Measurements from ENCODE around the gene HSPB6. TPM values are rescaled to one million over a fixed set of nuclear protein-coding genes. Genes with fewer than 3 reads are reported as not detected.

HSPB6 gene
- total RNA-seq, 1 donor from 2014 or later: 662 TPM

DNA sequence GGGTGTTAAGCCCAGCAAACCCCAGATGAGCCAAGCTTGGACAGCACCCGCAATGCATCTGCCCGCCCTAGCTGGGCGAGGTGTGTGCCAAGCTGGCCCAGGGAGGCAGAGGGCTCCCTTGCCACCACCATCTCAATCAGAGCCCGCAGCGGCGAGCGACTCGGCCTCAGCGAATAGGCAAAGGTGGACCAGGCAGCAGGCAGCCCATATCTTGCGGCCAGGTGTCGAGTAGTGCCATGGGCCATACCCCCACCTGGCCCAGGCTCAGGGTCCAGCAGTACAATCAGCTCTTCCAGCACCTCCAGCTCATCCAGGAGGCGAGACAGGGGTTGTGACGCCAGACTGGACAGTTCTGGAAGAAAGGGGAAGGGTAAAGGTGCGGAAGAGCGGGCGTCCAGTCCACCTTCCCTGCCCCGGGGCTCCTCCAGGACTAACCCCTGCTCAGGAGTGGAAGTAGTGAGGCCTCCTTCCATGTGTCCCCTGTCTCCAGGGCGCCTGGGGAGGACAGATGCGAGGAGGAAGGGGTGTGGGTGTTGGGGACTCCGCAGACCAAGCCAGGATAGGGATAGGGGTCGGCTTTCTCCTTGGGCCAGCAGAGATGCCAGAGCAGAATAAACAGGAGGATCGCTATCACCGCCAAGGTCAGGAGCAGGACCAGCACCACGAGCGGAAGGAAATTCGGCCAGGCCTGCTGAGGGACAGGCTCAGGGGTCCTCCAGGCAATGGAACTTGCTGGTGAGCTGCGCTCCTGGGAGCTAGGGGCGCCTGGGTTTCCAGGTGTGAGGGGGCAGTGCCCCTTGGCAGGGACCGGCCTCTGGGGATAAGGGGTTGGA is 17.3 kb downstream of the HSPB6 start:
- no peak for DNase-seq (ENCODE audit: missing footprints)
- ATAC-seq: no peak
- intact Hi-C loops (cut with DNase I): loop anchor here (10.0 kb wide), 1 partner anchor 375 kb away; the partner anchor contains the start of genes OVOL3, POLR2I and TBCB

DNA sequence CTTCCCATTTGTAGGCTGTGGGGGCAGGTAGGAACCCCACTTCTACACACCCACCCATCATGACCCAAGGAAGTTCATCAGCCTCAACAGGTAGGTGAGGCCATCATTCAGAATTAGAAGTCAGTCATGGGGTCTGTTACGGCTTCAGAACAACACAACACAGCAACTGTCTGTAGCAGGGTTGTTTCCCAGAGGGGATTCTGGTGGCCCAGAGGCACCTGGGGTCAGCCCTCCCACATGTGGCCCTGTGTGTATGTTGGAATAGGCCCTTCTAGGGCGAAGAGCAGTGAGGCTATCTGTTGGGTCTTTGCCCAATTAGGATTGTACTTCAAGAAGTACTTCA is 18.0 kb downstream of the HSPB6 start:
- no peak for DNase-seq (ENCODE audit: missing footprints)
- intact Hi-C loops (cut with DNase I): no loop called here
- ATAC-seq: no peak

DNA sequence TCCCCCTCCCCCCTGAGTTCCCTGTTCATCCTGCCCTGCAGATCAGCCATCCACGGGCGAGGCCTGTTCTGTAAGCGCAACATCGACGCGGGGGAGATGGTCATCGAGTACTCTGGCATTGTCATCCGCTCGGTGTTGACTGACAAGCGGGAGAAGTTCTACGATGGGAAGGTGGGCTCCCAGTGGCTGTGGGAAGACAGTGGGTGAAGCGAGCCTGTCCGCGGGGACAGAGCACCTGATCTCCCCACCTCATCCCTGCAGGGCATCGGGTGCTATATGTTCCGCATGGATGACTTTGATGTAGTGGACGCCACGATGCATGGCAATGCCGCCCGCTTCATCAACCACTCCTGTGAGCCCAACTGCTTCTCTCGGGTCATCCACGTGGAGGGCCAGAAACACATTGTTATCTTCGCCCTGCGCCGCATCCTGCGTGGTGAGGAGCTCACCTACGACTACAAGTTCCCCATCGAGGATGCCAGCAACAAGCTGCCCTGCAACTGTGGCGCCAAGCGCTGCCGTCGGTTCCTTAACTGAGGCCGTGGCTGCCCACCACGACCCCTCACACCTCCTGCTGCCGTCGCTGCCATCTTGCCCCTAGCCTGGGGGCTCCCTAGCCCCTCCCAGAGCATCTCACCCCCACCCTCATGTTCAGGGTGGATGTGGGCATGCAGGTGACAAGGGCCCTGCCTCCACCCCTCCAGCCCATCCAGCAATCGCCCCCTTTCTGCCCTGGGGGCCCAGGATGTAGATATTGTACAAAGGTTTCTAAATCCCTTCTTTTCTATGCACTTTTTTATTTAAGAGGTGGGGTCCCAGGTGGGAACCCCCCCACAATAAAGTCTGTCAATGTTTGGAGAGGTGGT is 18.6 kb downstream of the HSPB6 start:
- intact Hi-C loops (cut with DNase I): no loop called here
- ATAC-seq (no peak), DNase-seq (ENCODE audit: missing footprints) (no peak)

DNA sequence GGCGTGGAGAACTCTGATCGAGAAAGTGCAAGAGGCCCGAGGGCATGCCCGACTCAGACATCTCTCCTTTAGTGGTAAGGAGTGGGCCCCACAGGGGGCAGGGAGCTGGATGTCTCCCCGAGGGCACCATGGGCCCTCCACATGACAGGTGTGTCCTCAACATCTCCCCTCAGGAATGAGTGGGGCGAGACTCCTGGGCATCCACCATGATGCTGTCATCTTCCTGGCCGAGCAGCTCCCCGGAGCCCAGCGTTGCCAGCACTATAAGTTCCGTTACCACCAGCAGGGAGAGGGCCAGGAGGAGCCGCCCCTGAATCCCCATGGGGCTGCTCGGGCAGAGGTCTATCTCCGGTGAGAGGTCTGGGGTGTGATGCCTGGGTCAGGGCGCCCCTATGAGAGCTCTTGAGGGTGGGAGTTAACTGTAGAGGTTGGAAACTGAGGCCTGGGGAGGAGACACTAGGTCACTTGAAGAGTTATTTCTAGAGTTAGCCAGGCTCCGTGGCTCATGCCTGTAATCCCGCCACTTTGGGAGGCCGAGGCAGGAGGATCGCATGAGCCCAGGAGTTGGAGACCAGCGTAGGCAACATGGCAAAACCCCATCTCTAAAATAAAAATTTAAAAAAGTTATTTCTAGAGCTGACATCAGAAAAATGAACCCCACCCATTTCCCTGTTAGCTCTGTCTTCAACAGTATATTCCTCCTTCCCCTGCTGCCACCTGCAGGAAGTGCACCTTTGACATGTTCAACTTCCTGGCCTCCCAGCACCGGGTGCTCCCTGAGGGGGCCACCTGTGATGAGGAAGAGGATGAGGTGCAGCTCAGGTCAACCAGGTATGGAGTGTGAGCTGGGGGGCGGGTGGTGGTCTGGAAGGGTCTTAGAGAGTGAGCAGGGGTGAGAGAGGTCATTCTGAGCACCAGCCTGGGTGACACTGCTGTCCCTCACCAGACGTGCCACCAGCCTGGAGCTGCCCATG is 19.6 kb downstream of the HSPB6 start:
- intact Hi-C loops (cut with DNase I): no loop called here
- ATAC-seq: no peak
- DNase-seq (ENCODE audit: missing footprints): peak; percentile 46

GRCh38 chr19:35734889-35735288 is 21.9 kb downstream of the HSPB6 start:
- intact Hi-C loops (cut with DNase I): no loop called here
- no peak for ATAC-seq
- no peak for DNase-seq (ENCODE audit: missing footprints)

DNA sequence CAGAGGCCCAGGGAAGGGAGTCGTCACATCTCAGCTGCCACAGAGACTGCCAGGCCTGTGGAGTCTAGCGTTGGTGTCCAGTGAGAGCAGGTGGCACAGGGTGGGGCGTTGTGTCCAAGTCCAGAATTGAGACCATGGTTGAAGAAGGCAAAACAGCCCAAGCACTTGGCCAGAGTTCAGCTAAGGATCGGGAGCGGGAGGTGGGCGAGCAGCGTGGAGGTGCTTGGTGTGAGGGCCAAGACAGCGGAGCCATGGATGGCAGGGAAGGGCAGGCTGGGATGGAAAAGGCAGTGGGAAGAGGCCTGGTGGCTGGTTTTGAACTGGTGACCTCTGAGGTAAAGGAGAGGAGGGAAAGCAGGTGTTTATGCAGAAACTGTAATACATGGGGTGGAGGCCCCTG is 22.6 kb downstream of the HSPB6 start:
- no peak for ATAC-seq
- intact Hi-C loops (cut with DNase I): no loop called here
- no peak for DNase-seq (ENCODE audit: missing footprints)

GRCh38 chr19:35733180-35734125 is 23.4 kb downstream of the HSPB6 start:
- DNase-seq (ENCODE audit: missing footprints): peak; percentile 37
- no peak for ATAC-seq
- intact Hi-C loops (cut with DNase I): no loop called here

DNA sequence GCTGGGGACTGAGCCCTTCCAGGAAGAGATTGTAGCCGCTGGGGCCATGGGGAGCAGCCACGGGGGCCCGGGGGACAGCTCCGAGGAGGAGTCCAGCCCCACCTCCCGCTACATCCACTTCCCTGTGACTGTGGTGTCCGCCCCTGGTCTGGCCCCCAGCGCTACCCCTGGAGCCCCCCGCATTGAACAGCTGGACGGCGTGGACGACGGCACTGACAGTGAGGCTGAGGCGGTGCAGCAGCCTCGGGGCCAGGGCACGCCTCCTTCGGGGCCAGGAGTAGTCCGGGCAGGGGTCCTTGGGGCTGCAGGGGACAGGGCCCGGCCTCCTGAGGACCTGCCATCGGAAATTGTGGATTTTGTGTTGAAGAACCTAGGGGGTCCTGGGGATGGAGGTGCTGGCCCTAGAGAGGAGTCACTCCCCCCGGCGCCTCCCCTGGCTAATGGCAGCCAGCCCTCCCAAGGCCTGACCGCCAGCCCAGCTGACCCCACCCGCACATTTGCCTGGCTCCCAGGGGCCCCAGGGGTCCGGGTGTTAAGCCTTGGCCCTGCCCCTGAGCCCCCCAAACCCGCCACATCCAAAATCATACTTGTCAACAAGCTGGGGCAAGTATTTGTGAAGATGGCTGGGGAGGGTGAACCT is 24.2 kb downstream of the HSPB6 start:
- intact Hi-C loops (cut with DNase I): no loop called here
- ATAC-seq: no peak
- no peak for DNase-seq (ENCODE audit: missing footprints)

GRCh38 chr19:35731779-35732405 is 24.9 kb downstream of the HSPB6 start:
- ATAC-seq (no peak), DNase-seq (ENCODE audit: missing footprints) (peak; percentile 31)
- intact Hi-C loops (cut with DNase I): no loop called here

GRCh38 chr19:35731353-35731752 is 25.5 kb downstream of the HSPB6 start:
- ATAC-seq: no peak
- intact Hi-C loops (cut with DNase I): no loop called here
- peak; percentile 32 for DNase-seq (ENCODE audit: missing footprints)

DNA sequence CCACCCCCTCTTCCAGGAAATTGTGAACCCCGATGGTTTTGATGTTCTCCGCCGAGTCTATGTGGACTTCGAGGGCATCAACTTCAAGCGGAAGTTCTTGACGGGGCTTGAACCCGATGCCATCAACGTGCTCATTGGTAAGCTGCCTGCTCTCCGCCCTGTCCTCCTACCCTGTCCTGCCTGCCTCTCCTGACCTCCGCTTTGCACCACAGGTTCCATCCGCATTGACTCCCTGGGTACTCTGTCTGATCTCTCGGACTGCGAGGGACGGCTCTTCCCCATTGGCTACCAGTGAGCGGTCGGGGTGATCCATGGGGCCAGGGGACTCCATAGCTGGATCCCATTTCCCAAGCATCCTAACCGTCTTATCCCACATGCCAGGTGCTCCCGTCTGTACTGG is 26.5 kb downstream of the HSPB6 start:
- peak; percentile 39 for DNase-seq (ENCODE audit: missing footprints)
- ATAC-seq: no peak
- intact Hi-C loops (cut with DNase I): no loop called here

- intact Hi-C loops (cut with DNase I): no loop called here
- peak; percentile 53 for DNase-seq (ENCODE audit: missing footprints)
These were observed 27.1 kb downstream of the HSPB6 start for GRCh38 chr19:35729763-35730162.

GRCh38 chr19:35729021-35729420 is 27.8 kb downstream of the HSPB6 start:
- intact Hi-C loops (cut with DNase I): no loop called here
- DNase-seq (ENCODE audit: missing footprints): peak; percentile 50
- no peak for ATAC-seq

More at GRCh38 chr19:35729763-35730162, 27.1 kb downstream of the HSPB6 start:
- ATAC-seq: no peak

GRCh38 chr19:35727956-35728706 is 28.7 kb downstream of the HSPB6 start:
- intact Hi-C loops (cut with DNase I): no loop called here
- DNase-seq (ENCODE audit: missing footprints) (peak; percentile 18), ATAC-seq (no peak)

- ATAC-seq (no peak), DNase-seq (ENCODE audit: missing footprints) (peak; percentile 32)
- intact Hi-C loops (cut with DNase I): no loop called here
These were observed 29.5 kb downstream of the HSPB6 start for GRCh38 chr19:35727053-35727955.
